ENCODE results near the gene HPSE2.

Gene HPSE2

GRCh38 chr10:98666276-98666675 lies 569.4 kb downstream of the HPSE2 start:
- Histone ChIP-seq H3K9me3 (ENCODE audit: control insufficient read depth, low read length) (no peaks in the 10 kb centered on the region), H3K36me3 (ENCODE audit: control insufficient read depth, insufficient read depth, low read length) (no peaks in the 10 kb centered on the region), H3K79me2 (no peaks in the 10 kb centered on the region), H3K27ac (no peak overlapping the region), H3K4me1 (no peaks in the 10 kb centered on the region), H3K4me2 (ENCODE audit: low read length) (no peak overlapping the region), H3K27me3 (ENCODE audit: control insufficient read depth, insufficient read depth, low read length) (no peaks in the 10 kb centered on the region), H2AFZ (no peak overlapping the region), H3K9ac (no peak overlapping the region), H3K4me3 (ENCODE audit: low read depth, low read length) (no peak overlapping the region)
- no peak for TF ChIP-seq CTCF (IDR thresholded peaks at IDR 0.05)

GRCh38 chr10:98664329-98665042 lies 571.2 kb downstream of the HPSE2 start:
- no peaks in the 10 kb centered on the region for H3K36me3 ChIP-seq (ENCODE audit: control insufficient read depth, insufficient read depth, low read length)
- TF ChIP-seq CTCF (IDR thresholded peaks at IDR 0.05) = peak; percentile 6
- no peak overlapping the region for H3K4me3 ChIP-seq (ENCODE audit: low read depth, low read length)
- H3K79me2 ChIP-seq = no peaks in the 10 kb centered on the region
- H3K9me3 ChIP-seq (ENCODE audit: control insufficient read depth, low read length) = no peaks in the 10 kb centered on the region
- no peak overlapping the region for H3K4me2 ChIP-seq (ENCODE audit: low read length)
- no peak overlapping the region for H3K9ac ChIP-seq
- H3K4me1 ChIP-seq = no peaks in the 10 kb centered on the region
- H2AFZ ChIP-seq = no peak overlapping the region
- no peak overlapping the region for H3K27ac ChIP-seq
- H3K27me3 ChIP-seq (ENCODE audit: control insufficient read depth, insufficient read depth, low read length) = no peaks in the 10 kb centered on the region

GRCh38 chr10:98659951-98660350 lies 575.7 kb downstream of the HPSE2 start:
- Histone ChIP-seq H3K9ac (no peak overlapping the region), H3K4me1 (no peaks in the 10 kb centered on the region), H3K4me2 (ENCODE audit: low read length) (no peak overlapping the region), H2AFZ (no peak overlapping the region), H3K27me3 (ENCODE audit: control insufficient read depth, insufficient read depth, low read length) (no peaks in the 10 kb centered on the region), H3K4me3 (ENCODE audit: low read depth, low read length) (no peak overlapping the region), H3K27ac (no peak overlapping the region), H3K9me3 (ENCODE audit: control insufficient read depth, low read length) (no peaks in the 10 kb centered on the region), H3K79me2 (no peaks in the 10 kb centered on the region), H3K36me3 (ENCODE audit: control insufficient read depth, insufficient read depth, low read length) (peaks cover 3% of the 10 kb centered on the region)
- TF ChIP-seq CTCF (IDR thresholded peaks at IDR 0.05) = no peak

- Histone ChIP-seq H3K4me3 (ENCODE audit: low read depth, low read length) (no peak overlapping the region), H3K4me2 (ENCODE audit: low read length) (no peak overlapping the region), H2AFZ (no peak overlapping the region), H3K27me3 (ENCODE audit: control insufficient read depth, insufficient read depth, low read length) (no peaks in the 10 kb centered on the region), H3K79me2 (no peaks in the 10 kb centered on the region), H3K36me3 (ENCODE audit: control insufficient read depth, insufficient read depth, low read length) (peaks cover 3% of the 10 kb centered on the region), H3K9ac (no peak overlapping the region), H3K9me3 (ENCODE audit: control insufficient read depth, low read length) (no peaks in the 10 kb centered on the region), H3K4me1 (no peaks in the 10 kb centered on the region), H3K27ac (no peak overlapping the region)
- TF ChIP-seq CTCF (IDR thresholded peaks at IDR 0.05) = no peak
Measured at GRCh38 chr10:98655492-98655891, 580.2 kb downstream of the HPSE2 start.

- Histone ChIP-seq H3K36me3 (ENCODE audit: control insufficient read depth, insufficient read depth, low read length) (no peaks in the 10 kb centered on the region), H3K4me2 (ENCODE audit: low read length) (no peak overlapping the region), H3K27me3 (ENCODE audit: control insufficient read depth, insufficient read depth, low read length) (no peaks in the 10 kb centered on the region), H3K9ac (no peak overlapping the region), H3K9me3 (ENCODE audit: control insufficient read depth, low read length) (no peaks in the 10 kb centered on the region), H3K4me3 (ENCODE audit: low read depth, low read length) (no peak overlapping the region), H3K79me2 (no peaks in the 10 kb centered on the region), H3K4me1 (no peaks in the 10 kb centered on the region), H2AFZ (no peak overlapping the region), H3K27ac (no peak overlapping the region)
- no peak for TF ChIP-seq CTCF (IDR thresholded peaks at IDR 0.05)
Measured at GRCh38 chr10:98649170-98649569, 586.5 kb downstream of the HPSE2 start.

Data from parathyroid adenoma (tissue), 2 donors.